CD4-positive, alpha-beta T cell treated with Interleukin-15 for 1 hour (primary cell): Measurements from ENCODE around the gene SMOC2.

ENCODE experiments used
- DNase-seq: peaks from one replicate; pipeline ENCODE4 v3.0.0-alpha.2; 2020

Gene SMOC2

GRCh38 chr6:168494726-168495125 is 53.7 kb downstream of the SMOC2 start:
- no peak for DNase-seq

- no peak for DNase-seq
These were observed 54.1 kb downstream of the SMOC2 start for GRCh38 chr6:168495133-168495532.

- no peak for DNase-seq
These were observed 54.7 kb downstream of the SMOC2 start for GRCh38 chr6:168495636-168496035.

- DNase-seq = no peak
These were observed 55.4 kb downstream of the SMOC2 start for GRCh38 chr6:168496139-168496996.

GRCh38 chr6:168496997-168497331 is 56.0 kb downstream of the SMOC2 start:
- DNase-seq = no peak

GRCh38 chr6:168497381-168497780 is 56.4 kb downstream of the SMOC2 start:
- no peak for DNase-seq

- DNase-seq = no peak
These were observed 57.3 kb downstream of the SMOC2 start for GRCh38 chr6:168498161-168498843.

- no peak for DNase-seq
These were observed 58.2 kb downstream of the SMOC2 start for GRCh38 chr6:168499045-168499650.

GRCh38 chr6:168500519-168500918 is 59.5 kb downstream of the SMOC2 start:
- no peak for DNase-seq

- DNase-seq = no peak
These were observed 60.6 kb downstream of the SMOC2 start for GRCh38 chr6:168501561-168501960.

GRCh38 chr6:168504366-168504765 is 63.4 kb downstream of the SMOC2 start:
- no peak for DNase-seq

- no peak for DNase-seq
These were observed 65.5 kb downstream of the SMOC2 start for GRCh38 chr6:168506460-168506859.

GRCh38 chr6:168507297-168507696 is 66.3 kb downstream of the SMOC2 start:
- DNase-seq = no peak

- DNase-seq = no peak
These were observed 66.7 kb downstream of the SMOC2 start for GRCh38 chr6:168507730-168508129.

GRCh38 chr6:168508903-168509302 is 67.9 kb downstream of the SMOC2 start:
- DNase-seq = no peak

GRCh38 chr6:168513766-168514165 is 72.8 kb downstream of the SMOC2 start:
- no peak for DNase-seq

- no peak for DNase-seq
These were observed 73.2 kb downstream of the SMOC2 start for GRCh38 chr6:168514216-168514615.

GRCh38 chr6:168515376-168515775 is 74.4 kb downstream of the SMOC2 start:
- no peak for DNase-seq

- DNase-seq = no peak
These were observed 76.2 kb downstream of the SMOC2 start for GRCh38 chr6:168516944-168517741.

- DNase-seq = no peak
These were observed 76.9 kb downstream of the SMOC2 start for GRCh38 chr6:168517742-168518347.

GRCh38 chr6:168518348-168518745 is 77.4 kb downstream of the SMOC2 start:
- no peak for DNase-seq

GRCh38 chr6:168518867-168519266 is 77.9 kb downstream of the SMOC2 start:
- DNase-seq = no peak

GRCh38 chr6:168520233-168520632 is 79.2 kb downstream of the SMOC2 start:
- no peak for DNase-seq
